Endothelial cell of umbilical vein (primary cell): ENCODE results near the gene PDHX. TPM values are rescaled to one million over a fixed set of nuclear protein-coding genes. Genes with fewer than 3 reads are reported as not detected.

Experiments used
- BruUV-seq: library from RNA; stranded (reverse); fragments of 400-500 nt; replicated peaks from 2 replicates; lab custom pipeline; 2021; lab: Mats Ljungman, UMichigan
- CTCF ChIA-PET: fragments of 300-600, 350-600 bp; sonication (Branson Sonifier 250); formaldehyde crosslinking; loops from one replicate; lab custom pipeline; 2021; ENCODE audit warnings: antibody characterized with exemption, inconsistent platforms; lab: Charles Lee
- POLR2A ChIA-PET: fragments of 300-600, 350-600 bp; sonication (Branson Sonifier 250); formaldehyde crosslinking; loops from one replicate; lab custom pipeline; 2021; ENCODE audit warnings: antibody characterized with exemption, inconsistent platforms; lab: Charles Lee
- DNase-seq: peaks from one replicate; pipeline ENCODE4 v3.0.0-alpha.2; 2011; ENCODE audit warnings: low read depth, low spot score
- FAIRE-seq: peaks from 2 replicates; lab custom pipeline; 2011; peaks lifted over from hg19 to GRCh38; lab: Jason Lieb, UNC
- H2AFZ ChIP-seq: 2 replicates; pipeline ENCODE4 v1.6.0; 2012; ENCODE audit warnings: low read depth, low read length, control low read depth, inconsistent platforms
- H3K27ac ChIP-seq: 2 replicates; pipeline ENCODE4 v1.5.1; 2011; ENCODE audit warnings: low read depth, mild to moderate bottlenecking, control low read depth, low read length, moderate library complexity; ENCODE audit not compliant: insufficient read depth
- H3K27me3 ChIP-seq, 2 experiments: 2 replicates each; pipeline versions ENCODE4 v1.6.0 to v1.6.1; 2011; ENCODE audit warnings: low read length in 2 of 2, mixed read lengths in 1 of 2; ENCODE audit not compliant: control insufficient read depth in 2 of 2, insufficient read depth in 2 of 2
- H3K36me3 ChIP-seq, 2 experiments: 2 replicates in 1 of 2; 3 replicates in 1 of 2; pipeline ENCODE4 v1.5.1; 2011; ENCODE audit warnings: low read length in 2 of 2, mild to moderate bottlenecking in 1 of 2, moderate library complexity in 1 of 2; ENCODE audit not compliant: control insufficient read depth in 2 of 2, insufficient read depth in 2 of 2; ENCODE audit errors: extremely low read depth in 1 of 2
- H3K4me1 ChIP-seq: 3 replicates; pipeline ENCODE4 v1.5.1; 2011; ENCODE audit warnings: mild to moderate bottlenecking, low read length; ENCODE audit not compliant: control insufficient read depth, insufficient read depth; ENCODE audit errors: extremely low read depth
- H3K4me2 ChIP-seq: 2 replicates; pipeline ENCODE4 v1.6.1; 2011; ENCODE audit warnings: low read length, control low read depth, mixed read lengths; ENCODE audit not compliant: insufficient read depth
- H3K4me3 ChIP-seq, 3 experiments: fragments of 200-600 bp in 1 of 3; sonication (generic), shearing (Covaris generic) in 1 of 3; replicated peaks in 1 of 3; 2 replicates each; pipeline ENCODE4 v1.5.1; 2011 to 2016; ENCODE audit warnings: control low read depth in 3 of 3, low read length in 3 of 3, mild to moderate bottlenecking in 2 of 3, inconsistent platforms in 1 of 3, low read depth in 1 of 3, moderate library complexity in 1 of 3; ENCODE audit not compliant: insufficient read depth in 1 of 3
- H3K79me2 ChIP-seq: 2 replicates; pipeline ENCODE4 v1.6.0; 2012; ENCODE audit warnings: low read length, inconsistent platforms; ENCODE audit not compliant: control insufficient read depth, insufficient read depth
- H3K9ac ChIP-seq: replicated peaks from 2 replicates; pipeline ENCODE3; 2011; ENCODE audit warnings: low read length, control low read depth; ENCODE audit not compliant: insufficient read depth; ENCODE audit errors: extremely low read depth
- H3K9me1 ChIP-seq: replicated peaks from 3 replicates; pipeline ENCODE4 v1.6.0; 2011; ENCODE audit warnings: mild to moderate bottlenecking, low read length; ENCODE audit not compliant: control insufficient read depth, insufficient read depth; ENCODE audit errors: extremely low read depth
- H3K9me3 ChIP-seq: replicated peaks from 2 replicates; pipeline ENCODE4 v1.5.1; 2012; ENCODE audit warnings: low read length, inconsistent platforms; ENCODE audit not compliant: control insufficient read depth, insufficient read depth
- H4K20me1 ChIP-seq: replicated peaks from 2 replicates; pipeline ENCODE3; 2011; ENCODE audit warnings: mild to moderate bottlenecking, low read length; ENCODE audit not compliant: control insufficient read depth, insufficient read depth; ENCODE audit errors: extremely low read depth
- CTCF ChIP-seq, 2 donors: IDR thresholded peaks; 1 replicate in 1 of 2; 2 replicates in 1 of 2; pipeline ENCODE4 v1.5.1; 2011; ENCODE audit warnings: low read length in 2 of 2, mild to moderate bottlenecking in 2 of 2, moderate library complexity in 2 of 2, control low read depth in 1 of 2, inconsistent platforms in 1 of 2, low read depth in 1 of 2; ENCODE audit not compliant: insufficient read depth in 1 of 2; ENCODE audit errors: extremely low read depth in 1 of 2
- EZH2 ChIP-seq: IDR thresholded peaks from 2 replicates; pipeline ENCODE4 v1.6.1; 2012; ENCODE audit warnings: borderline replicate concordance, low read depth, mild to moderate bottlenecking, moderate library complexity, low read length, inconsistent platforms; ENCODE audit not compliant: severe bottlenecking
- FOS ChIP-seq: IDR thresholded peaks from 2 replicates; pipeline ENCODE4 v1.6.1; 2011; ENCODE audit warnings: mild to moderate bottlenecking, low read length, moderate library complexity, borderline replicate concordance; ENCODE audit not compliant: insufficient read depth
- GATA2 ChIP-seq: IDR thresholded peaks from 2 replicates; pipeline ENCODE4 v1.7.0; 2011; ENCODE audit warnings: low read depth, mild to moderate bottlenecking, moderate library complexity, mixed read lengths, low read length; ENCODE audit not compliant: insufficient read length, insufficient read depth
- JUN ChIP-seq: IDR thresholded peaks from 2 replicates; pipeline ENCODE4 v1.6.1; 2011; ENCODE audit warnings: borderline replicate concordance, low read depth; ENCODE audit not compliant: insufficient read length, insufficient read depth
- MAX ChIP-seq: IDR thresholded peaks from 2 replicates; pipeline ENCODE4 v1.6.1; 2011; ENCODE audit not compliant: insufficient read depth, insufficient read length
- MYC ChIP-seq: IDR thresholded peaks from one replicate; pipeline ENCODE4 v1.6.1; 2011; ENCODE audit warnings: mild to moderate bottlenecking, low read depth, low read length
- POLR2A ChIP-seq: IDR thresholded peaks from 2 replicates; pipeline ENCODE4 v1.6.1; 2012; ENCODE audit warnings: low read depth, mild to moderate bottlenecking, control low read depth, low read length
- POLR2AphosphoS5 ChIP-seq: IDR thresholded peaks from 2 replicates; pipeline ENCODE4 v1.6.1; 2012; ENCODE audit warnings: low read depth, mild to moderate bottlenecking, control low read depth, low read length, moderate library complexity; ENCODE audit not compliant: insufficient read depth
- dilution Hi-C: fragments of 300-500 bp; cut with MboI; formaldehyde crosslinking; loops from one replicate; pipeline ENCODE4 v1.15.0; 2019; ENCODE audit warnings: low sequenced_read_pairs; ENCODE audit not compliant: extremely low pct_ligation_motif_present
- intact Hi-C: fragments of 100-400 bp; cut with micrococcal nuclease; formaldehyde crosslinking; loops from one replicate; pipeline ENCODE4 v1.10.0; 2022
- polyA plus RNA-seq, 4 experiments: library from polyadenylated mRNA; depleted of rRNA in 3 of 4; stranded (reverse) in 3 of 4; unstranded in 1 of 4; fragments of >200 nt; gene quantifications; 2 replicates each; pipeline versions ENCODE4 v1.2.1 to v1.2.3, GENCODE V29; 2011 to 2012; ENCODE audit warnings: missing spikeins in 1 of 4
- total RNA-seq: library from RNA; stranded (reverse); gene quantifications from 2 replicates; pipeline ENCODE4 v1.2.3, GENCODE V29; 2021

Gene PDHX
- total and polyA plus RNA-seq, 2 donors (not counting 3 experiments of a cell fraction or from before 2014, with no cell fraction given): 10.5 to 30.5 TPM

- no peak overlapping the region for H3K27ac ChIP-seq
- H3K4me3 ChIP-seq: no peak overlapping the region
- H3K36me3 ChIP-seq: no peaks in the 10 kb centered on the region
- no TSS peak for BruUV-seq
- no peak for TF ChIP-seq POLR2AphosphoS5
- no peak for TF ChIP-seq FOS
- TF ChIP-seq CTCF (IDR thresholded peaks at IDR 0.05; ENCODE audit: extremely low read depth in 1 of 2, insufficient read depth in 1 of 2, low read depth in 1 of 2, low read length in 2 of 2): no peak
- DNase-seq (no peak), FAIRE-seq (no peak)
- H3K27me3 ChIP-seq: peaks cover 0 to 7% of the 10 kb centered on the region in 2 experiments
- H3K9me3 ChIP-seq: no peaks in the 10 kb centered on the region
- no peak overlapping the region for H2AFZ ChIP-seq
- ChIA-PET CTCF (no interaction called here), POLR2A (no interaction called here)
- H3K79me2 ChIP-seq: no peaks in the 10 kb centered on the region
- H3K4me1 ChIP-seq: peaks cover 19% of the 10 kb centered on the region
- intact Hi-C loops (no loop called here), dilution Hi-C loops (no loop called here)
- no peaks in the 10 kb centered on the region for H3K9me1 ChIP-seq
- no peaks in the 10 kb centered on the region for H4K20me1 ChIP-seq
- H3K4me2 ChIP-seq: no peak overlapping the region
- no peak overlapping the region for H3K9ac ChIP-seq
These were observed 122.7 kb downstream of the PDHX start for GRCh38 chr11:35039076-35039475.

GRCh38 chr11:35040221-35040942 is 124.0 kb downstream of the PDHX start:
- Histone ChIP-seq H3K9ac (no peak overlapping the region), H3K36me3 (no peaks in the 10 kb centered on the region), H3K27ac (no peak overlapping the region), H4K20me1 (no peaks in the 10 kb centered on the region), H3K9me1 (no peaks in the 10 kb centered on the region), H3K4me3 (no peak overlapping the region), H3K4me1 (peaks cover 14% of the 10 kb centered on the region), H3K4me2 (no peak overlapping the region), H2AFZ (no peak overlapping the region), H3K9me3 (no peaks in the 10 kb centered on the region), H3K79me2 (no peaks in the 10 kb centered on the region), H3K27me3 (peaks cover 0 to 7% of the 10 kb centered on the region in 2 experiments)
- FAIRE-seq: no peak
- BruUV-seq: no TSS peak
- TF ChIP-seq CTCF (IDR thresholded peaks at IDR 0.05; ENCODE audit: extremely low read depth in 1 of 2, insufficient read depth in 1 of 2, low read depth in 1 of 2, low read length in 2 of 2) (no peak), MAX (no peak), POLR2A (no peak), GATA2 (no peak), EZH2 (no peak), MYC (no peak), JUN (no peak), POLR2AphosphoS5 (no peak)
- no peak for DNase-seq
- ChIA-PET CTCF (interaction anchor here (1.4 to 2.1 kb wide), 2 partner anchors 11 to 114 kb away, joined by 3 to 10 read pairs; no protein-coding TSS in a partner anchor), POLR2A (no interaction called here)
- dilution Hi-C loops: no loop called here
- intact Hi-C loops: no loop called here
